K562 (cell line): ENCODE data around the gene UBTD1. TPM values are rescaled to one million over a fixed set of nuclear protein-coding genes. Genes with fewer than 3 reads are reported as not detected.

Source experiments
- CBFA2T3 ChIP-seq: fragments of 450-650 bp; IDR thresholded peaks from 2 replicates; pipeline ENCODE4 v1.6.1; 2017
- DPF2 ChIP-seq: fragments of 450-650 bp; IDR thresholded peaks from 2 replicates; pipeline ENCODE4 v1.6.1; 2016
- HDAC2 ChIP-seq: fragments of 450-650 bp; IDR thresholded peaks from 2 replicates; pipeline ENCODE4 v1.6.1; 2016; ENCODE audit warnings: mild to moderate bottlenecking
- KDM5B ChIP-seq: fragments of 200-600 bp; sonication (generic); IDR thresholded peaks from 2 replicates; pipeline ENCODE4 v1.6.1; 2012; ENCODE audit warnings: low read depth, mild to moderate bottlenecking, moderate library complexity, low read length, control low read depth, inconsistent platforms; ENCODE audit not compliant: insufficient replicate concordance
- MAZ ChIP-seq, 2 experiments: fragments of 450-650 bp in 1 of 2; sonication (generic) in 1 of 2; formaldehyde crosslinking; IDR thresholded peaks in 1 of 2; conservative IDR thresholded peaks in 1 of 2; 2 replicates each; pipeline versions ENCODE4 v1.4.0 to v1.5.0; 2020; ENCODE audit warnings: mild to moderate bottlenecking in 1 of 2, missing genetic modification reagents in 1 of 2
- MTA1 ChIP-seq: fragments of 450-650 bp; IDR thresholded peaks from 2 replicates; pipeline ENCODE4 v1.6.1; 2017; ENCODE audit warnings: borderline replicate concordance
- RCOR1 ChIP-seq, 2 experiments: IDR thresholded peaks; 2 replicates each; pipeline ENCODE4 v1.6.1; 2012; ENCODE audit warnings: low read depth in 2 of 2, low read length in 2 of 2, borderline replicate concordance in 1 of 2, improper control_type of control experiment in 1 of 2
- SMARCC2 ChIP-seq: fragments of 450-650 bp; IDR thresholded peaks from 2 replicates; pipeline ENCODE4 v1.6.1; 2017; ENCODE audit warnings: antibody characterized with exemption, moderate library complexity, mild to moderate bottlenecking, low read depth
- ZNF263 ChIP-seq: sonication (generic); formaldehyde crosslinking; IDR thresholded peaks from 2 replicates; pipeline ENCODE4 v1.8.0; 2022; ENCODE audit warnings: mild to moderate bottlenecking, missing genetic modification reagents, borderline replicate concordance
- polyA plus RNA-seq, 8 experiments: library from polyadenylated mRNA; depleted of rRNA in 4 of 8; stranded (reverse) in 5 of 8; unstranded in 3 of 8; fragments of >200 nt; fragmentation: Nextera tagmentation in 2 of 8; fragmentation: Illumina TruSeq in 1 of 8; extraction: Ambion mirVana in 2 of 8; extraction: Trizol in 1 of 8; gene quantifications; 2 replicates each; pipeline versions ENCODE4 v1.2.1 to v1.2.3, GENCODE V29; 2011 to 2014; ENCODE audit warnings: inconsistent platforms in 1 of 8, missing spikeins in 1 of 8
- total RNA-seq, 7 experiments: library from RNA; depleted of rRNA in 6 of 7; stranded (reverse); fragments of >200 nt in 6 of 7; fragmentation: Illumina TruSeq in 2 of 7; extraction: Trizol in 2 of 7; gene quantifications; 2 replicates each; pipeline versions ENCODE4 v1.2.1 to v1.2.3, GENCODE V29; 2011 to 2021; ENCODE audit warnings: low replicate concordance in 1 of 7
- TF ChIP-seq, protein P1 (sequence below): fragments of 200-800 bp; sonication (Bioruptor generic); IDR thresholded peaks from 2 replicates; pipeline ENCODE4 v1.6.1; 2017; ENCODE audit warnings: missing genetic modification characterization, missing compliant biosample characterization
- TF ChIP-seq, protein P2 (sequence below), 2 experiments: fragments of 450-650 bp in 1 of 2; sonication (generic) in 1 of 2; formaldehyde crosslinking in 1 of 2; IDR thresholded peaks in 1 of 2; conservative IDR thresholded peaks in 1 of 2; 2 replicates each; pipeline versions ENCODE4 v1.6.1 to v1.8.1; 2016 to 2023; ENCODE audit warnings: mild to moderate bottlenecking in 2 of 2, moderate library complexity in 2 of 2, inconsistent platforms in 1 of 2, missing genetic modification reagents in 1 of 2
- TF ChIP-seq, protein P3 (sequence below), 3 experiments: IDR thresholded peaks in 2 of 3; conservative IDR thresholded peaks in 1 of 3; 2 replicates each; pipeline ENCODE4 v1.5.1; 2011 to 2012; ENCODE audit warnings: low read length in 3 of 3, mild to moderate bottlenecking in 3 of 3, control low read depth in 2 of 3, improper control_type of control experiment in 1 of 3, inconsistent platforms in 1 of 3, low read depth in 1 of 3, mixed read lengths in 1 of 3, moderate library complexity in 1 of 3; ENCODE audit not compliant: insufficient read depth in 2 of 3

Gene UBTD1
- total and polyA plus RNA-seq, 9 of the 15 experiments (the other 6 are each of a cell fraction or from before 2014, with no cell fraction given): 0.08 to 1.6 (median 0.81) TPM; not detected in 1

DNA sequence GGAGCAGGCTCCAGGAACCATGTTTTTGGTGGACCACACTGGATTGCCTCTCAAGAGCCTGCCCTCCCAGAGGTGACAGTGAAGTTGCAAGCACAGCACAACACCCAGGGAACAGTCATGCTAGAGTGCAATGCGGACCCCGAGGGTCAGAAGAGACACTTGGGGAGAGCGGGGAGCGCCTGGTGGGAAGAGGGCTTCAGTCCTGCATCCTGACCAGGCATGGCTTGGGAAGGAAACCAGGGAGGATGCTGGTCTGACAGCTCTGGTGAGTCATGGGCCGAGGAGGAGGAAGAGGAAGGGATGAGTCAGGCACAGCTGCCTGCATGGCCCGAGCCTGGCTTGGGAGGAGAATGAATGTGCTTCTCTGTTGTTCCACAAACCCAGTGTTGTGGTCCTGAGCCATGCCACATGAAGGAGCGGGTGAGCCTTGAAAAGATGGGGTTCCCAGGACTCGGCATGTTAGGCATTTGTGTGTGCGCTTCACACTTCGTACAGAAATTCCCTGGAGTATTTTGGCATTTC lies 44.4 kb downstream of the UBTD1 start (continued):
- TF ChIP-seq, protein P1, sequence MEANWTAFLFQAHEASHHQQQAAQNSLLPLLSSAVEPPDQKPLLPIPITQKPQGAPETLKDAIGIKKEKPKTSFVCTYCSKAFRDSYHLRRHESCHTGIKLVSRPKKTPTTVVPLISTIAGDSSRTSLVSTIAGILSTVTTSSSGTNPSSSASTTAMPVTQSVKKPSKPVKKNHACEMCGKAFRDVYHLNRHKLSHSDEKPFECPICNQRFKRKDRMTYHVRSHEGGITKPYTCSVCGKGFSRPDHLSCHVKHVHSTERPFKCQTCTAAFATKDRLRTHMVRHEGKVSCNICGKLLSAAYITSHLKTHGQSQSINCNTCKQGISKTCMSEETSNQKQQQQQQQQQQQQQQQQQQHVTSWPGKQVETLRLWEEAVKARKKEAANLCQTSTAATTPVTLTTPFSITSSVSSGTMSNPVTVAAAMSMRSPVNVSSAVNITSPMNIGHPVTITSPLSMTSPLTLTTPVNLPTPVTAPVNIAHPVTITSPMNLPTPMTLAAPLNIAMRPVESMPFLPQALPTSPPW (CRISPR knock-in tag): no peak
- TF ChIP-seq CBFA2T3: peak; percentile 37
- TF ChIP-seq, protein P2, sequence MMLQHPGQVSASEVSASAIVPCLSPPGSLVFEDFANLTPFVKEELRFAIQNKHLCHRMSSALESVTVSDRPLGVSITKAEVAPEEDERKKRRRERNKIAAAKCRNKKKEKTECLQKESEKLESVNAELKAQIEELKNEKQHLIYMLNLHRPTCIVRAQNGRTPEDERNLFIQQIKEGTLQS (IDR thresholded peaks at IDR 0.05): peak; percentile 93
- TF ChIP-seq, protein P2 (CRISPR knock-in tag; conservative IDR thresholded peaks at IDR 0.05): no peak
- peak in 1 of 2 experiments; percentile 74; a peak in 1 of 4 replicates for TF ChIP-seq RCOR1 (IDR thresholded peaks at IDR 0.05; ENCODE audit: borderline replicate concordance in 1 of 2, low read depth in 2 of 2, low read length in 2 of 2)
- no peak for TF ChIP-seq HDAC2
- TF ChIP-seq SMARCC2: peak; percentile 52; the same call in 1 of the 2 replicates
- TF ChIP-seq, protein P3, sequence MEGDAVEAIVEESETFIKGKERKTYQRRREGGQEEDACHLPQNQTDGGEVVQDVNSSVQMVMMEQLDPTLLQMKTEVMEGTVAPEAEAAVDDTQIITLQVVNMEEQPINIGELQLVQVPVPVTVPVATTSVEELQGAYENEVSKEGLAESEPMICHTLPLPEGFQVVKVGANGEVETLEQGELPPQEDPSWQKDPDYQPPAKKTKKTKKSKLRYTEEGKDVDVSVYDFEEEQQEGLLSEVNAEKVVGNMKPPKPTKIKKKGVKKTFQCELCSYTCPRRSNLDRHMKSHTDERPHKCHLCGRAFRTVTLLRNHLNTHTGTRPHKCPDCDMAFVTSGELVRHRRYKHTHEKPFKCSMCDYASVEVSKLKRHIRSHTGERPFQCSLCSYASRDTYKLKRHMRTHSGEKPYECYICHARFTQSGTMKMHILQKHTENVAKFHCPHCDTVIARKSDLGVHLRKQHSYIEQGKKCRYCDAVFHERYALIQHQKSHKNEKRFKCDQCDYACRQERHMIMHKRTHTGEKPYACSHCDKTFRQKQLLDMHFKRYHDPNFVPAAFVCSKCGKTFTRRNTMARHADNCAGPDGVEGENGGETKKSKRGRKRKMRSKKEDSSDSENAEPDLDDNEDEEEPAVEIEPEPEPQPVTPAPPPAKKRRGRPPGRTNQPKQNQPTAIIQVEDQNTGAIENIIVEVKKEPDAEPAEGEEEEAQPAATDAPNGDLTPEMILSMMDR (IDR thresholded peaks at IDR 0.05 in 2 of 3, conservative IDR thresholded peaks at IDR 0.05 in 1 of 3; ENCODE audit: insufficient read depth in 2 of 3, low read depth in 1 of 3, low read length in 3 of 3): no peak
- peak; percentile 24; the same call in 1 of the 2 replicates for TF ChIP-seq MTA1
- 0 out of 4 replicates have a peak, but pooled peaks of 1 of the 2 experiments have one; percentile 20 for TF ChIP-seq MAZ (CRISPR knock-in tag; conservative IDR thresholded peaks at IDR 0.05 in 1 of 2, IDR thresholded peaks at IDR 0.05 in 1 of 2)
- peak; percentile 37; the same call in 1 of the 2 replicates for TF ChIP-seq ZNF263 (CRISPR knock-in tag)
- TF ChIP-seq DPF2: peak; percentile 77
- TF ChIP-seq KDM5B: no peak
